HFFc6 (cell line): ENCODE measurements around the gene CD300C. TPM values are rescaled to one million over a fixed set of nuclear protein-coding genes. Genes with fewer than 3 reads are reported as not detected.
"Not testable (repeated sequence)": the region's sequence is repeated elsewhere in the genome, so short reads cannot be mapped to it uniquely, and the experiment has no call there.

Experiments
- DNase-seq: peaks from one replicate; pipeline ENCODE4 v3.0.0-alpha.2; 2018
- H3K27ac Mint-ChIP-seq: 2 replicates; pipeline ENCODE4 v1.8.0; 2020; ENCODE audit warnings: mild to moderate bottlenecking, mixed read lengths
- H3K27me3 Mint-ChIP-seq: 2 replicates; pipeline ENCODE4 v1.8.0; 2021; ENCODE audit warnings: mild to moderate bottlenecking, moderate library complexity, mixed read lengths; ENCODE audit not compliant: insufficient read depth
- H3K36me3 Mint-ChIP-seq: 2 replicates; pipeline ENCODE4 v1.8.0; 2021; ENCODE audit warnings: low read depth, mixed read lengths
- H3K4me1 Mint-ChIP-seq: 2 replicates; pipeline ENCODE4 v1.8.0; 2020; ENCODE audit warnings: low read depth, mixed read lengths
- H3K4me3 Mint-ChIP-seq: 2 replicates; pipeline ENCODE4 v1.8.0; 2020; ENCODE audit warnings: mild to moderate bottlenecking, moderate library complexity, mixed read lengths
- H3K9me3 Mint-ChIP-seq: 2 replicates; pipeline ENCODE4 v1.8.0; 2020; ENCODE audit warnings: mild to moderate bottlenecking, mixed read lengths
- total RNA-seq, 6 experiments: library from RNA; stranded (reverse); fragmentation: NEBNext Ultra II Directional; extraction: Animal tissue kit (Norgen Biotek cat#: 25700); gene quantifications; 2 replicates in 1 of 6; 3 replicates in 5 of 6; pipeline ENCODE4 v1.2.3, GENCODE V29; 2021
- TF ChIP-seq, protein P1 (sequence below): fragments of 200-600 bp; sonication (generic); IDR thresholded peaks from 2 replicates; pipeline ENCODE4 v1.5.0; 2021; ENCODE audit warnings: antibody characterized with exemption, mild to moderate bottlenecking

CD300C gene
- total RNA-seq, 6 experiments from 2014 or later, result not detected

DNA sequence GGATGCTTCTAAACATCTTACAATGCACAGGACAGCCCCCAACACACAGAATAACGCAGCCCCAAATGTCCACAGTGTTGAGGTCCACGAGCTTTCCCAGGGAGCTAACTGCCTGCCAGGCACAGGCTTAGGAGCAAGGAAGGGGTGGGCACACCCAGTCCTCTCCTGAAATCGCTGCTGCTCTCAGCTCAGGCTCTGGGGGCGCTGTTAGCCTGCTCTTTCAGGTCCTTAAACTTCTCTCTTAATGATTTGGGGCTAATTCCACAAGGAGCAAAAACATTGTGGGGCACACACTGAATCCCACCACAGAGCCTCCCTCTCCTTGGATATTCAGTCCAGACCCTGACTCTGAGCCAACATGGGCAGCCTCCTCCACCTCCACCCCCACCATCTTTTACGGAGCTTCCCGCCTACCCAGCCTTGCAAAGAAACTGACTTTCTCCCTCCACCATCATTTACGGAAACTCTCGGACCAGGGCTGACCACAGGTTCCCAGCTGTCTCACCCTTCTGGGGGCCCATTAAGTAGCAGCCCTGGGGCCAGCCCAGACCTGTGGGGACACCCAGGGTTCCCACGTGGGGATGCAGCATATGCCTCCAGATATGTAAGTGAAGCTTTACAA is 20.3 kb upstream of the CD300C start:
- no peaks in the 10 kb centered on the region; the same call in 1 of the 2 replicates for H3K27me3 Mint-ChIP-seq
- H3K9me3 Mint-ChIP-seq, result peaks cover 58% of the 10 kb centered on the region
- no peak for DNase-seq
- peaks cover 24% of the 10 kb centered on the region for H3K36me3 Mint-ChIP-seq
- TF ChIP-seq, protein P1, sequence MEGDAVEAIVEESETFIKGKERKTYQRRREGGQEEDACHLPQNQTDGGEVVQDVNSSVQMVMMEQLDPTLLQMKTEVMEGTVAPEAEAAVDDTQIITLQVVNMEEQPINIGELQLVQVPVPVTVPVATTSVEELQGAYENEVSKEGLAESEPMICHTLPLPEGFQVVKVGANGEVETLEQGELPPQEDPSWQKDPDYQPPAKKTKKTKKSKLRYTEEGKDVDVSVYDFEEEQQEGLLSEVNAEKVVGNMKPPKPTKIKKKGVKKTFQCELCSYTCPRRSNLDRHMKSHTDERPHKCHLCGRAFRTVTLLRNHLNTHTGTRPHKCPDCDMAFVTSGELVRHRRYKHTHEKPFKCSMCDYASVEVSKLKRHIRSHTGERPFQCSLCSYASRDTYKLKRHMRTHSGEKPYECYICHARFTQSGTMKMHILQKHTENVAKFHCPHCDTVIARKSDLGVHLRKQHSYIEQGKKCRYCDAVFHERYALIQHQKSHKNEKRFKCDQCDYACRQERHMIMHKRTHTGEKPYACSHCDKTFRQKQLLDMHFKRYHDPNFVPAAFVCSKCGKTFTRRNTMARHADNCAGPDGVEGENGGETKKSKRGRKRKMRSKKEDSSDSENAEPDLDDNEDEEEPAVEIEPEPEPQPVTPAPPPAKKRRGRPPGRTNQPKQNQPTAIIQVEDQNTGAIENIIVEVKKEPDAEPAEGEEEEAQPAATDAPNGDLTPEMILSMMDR, result peak; percentile 34; the same call in 1 of the 2 replicates
- no peak overlapping the region for H3K27ac Mint-ChIP-seq
- no peaks in the 10 kb centered on the region for H3K4me1 Mint-ChIP-seq
- no peak overlapping the region for H3K4me3 Mint-ChIP-seq

DNA sequence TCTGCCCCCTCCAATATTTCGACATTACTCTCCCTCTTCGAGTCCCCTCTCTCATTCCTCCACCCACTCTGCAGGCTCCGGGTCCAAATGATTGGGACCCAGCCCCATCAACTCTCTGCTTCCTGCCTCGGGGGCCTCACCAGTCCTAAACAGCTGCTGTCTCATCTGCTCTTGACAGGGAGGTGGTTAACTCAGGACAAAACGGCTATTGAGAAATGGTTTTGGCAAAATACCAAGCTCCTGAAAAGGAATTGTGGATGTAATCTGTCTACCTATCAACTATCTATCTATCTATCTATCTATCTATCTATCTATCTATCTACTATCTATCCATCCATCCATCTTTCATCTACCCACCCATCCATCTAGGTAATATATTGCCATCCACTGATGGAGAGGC is 19.2 kb upstream of the CD300C start:
- Mint-ChIP-seq H3K4me1 (no peaks in the 10 kb centered on the region), H3K27ac (no peak overlapping the region), H3K36me3 (peaks cover 27% of the 10 kb centered on the region), H3K9me3 (peaks cover 56% of the 10 kb centered on the region), H3K27me3 (no peaks in the 10 kb centered on the region; the same call in 1 of the 2 replicates), H3K4me3 (no peak overlapping the region)
- DNase-seq, result no peak
- TF ChIP-seq, protein P1, result no peak

DNA sequence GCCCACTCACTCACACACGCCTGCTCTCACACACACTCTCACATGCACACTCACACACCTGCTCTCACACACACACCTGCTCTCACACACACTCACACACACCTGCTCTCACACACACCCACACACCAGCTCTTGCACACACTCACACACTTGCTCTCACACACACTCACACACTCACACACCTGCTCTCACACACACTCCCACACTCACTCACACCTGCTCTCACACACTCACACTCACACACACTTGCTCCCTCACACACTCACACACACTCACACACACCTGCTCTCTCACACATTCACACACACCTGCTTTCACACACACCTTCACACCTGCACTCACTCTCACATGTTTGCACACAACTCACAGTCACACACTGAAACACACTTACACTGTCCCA is 17.4 kb upstream of the CD300C start:
- no peak overlapping the region for H3K4me3 Mint-ChIP-seq
- H3K27me3 Mint-ChIP-seq, result no peaks in the 10 kb centered on the region; the same call in none of the 2 replicates
- no peak overlapping the region for H3K27ac Mint-ChIP-seq
- H3K36me3 Mint-ChIP-seq, result peaks cover 21% of the 10 kb centered on the region
- peaks cover 60% of the 10 kb centered on the region for H3K9me3 Mint-ChIP-seq
- TF ChIP-seq, protein P1, result no peak
- no peak for DNase-seq
- no peaks in the 10 kb centered on the region for H3K4me1 Mint-ChIP-seq

DNA sequence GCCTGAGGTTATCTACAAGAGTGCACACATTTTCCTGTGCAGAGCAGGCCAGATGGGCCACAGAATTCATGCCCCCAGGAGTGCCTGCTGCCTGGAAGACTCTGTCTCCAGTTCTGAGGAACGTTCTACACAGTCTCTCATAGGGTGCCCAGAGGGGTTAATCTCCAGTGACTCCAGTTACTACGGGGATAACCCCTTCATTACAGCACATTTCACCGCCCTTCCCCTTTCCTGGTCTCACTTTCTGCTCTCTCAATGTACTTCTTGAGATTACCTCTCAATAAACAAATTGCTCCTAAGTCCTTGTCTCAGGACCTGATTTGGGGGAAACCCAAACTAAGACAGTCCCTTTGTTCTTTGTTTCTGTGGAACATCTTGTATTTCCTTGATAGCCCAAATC is 15.7 kb upstream of the CD300C start:
- H3K36me3 Mint-ChIP-seq, result peaks cover 18% of the 10 kb centered on the region
- no peak overlapping the region for H3K4me3 Mint-ChIP-seq
- H3K9me3 Mint-ChIP-seq, result peaks cover 64% of the 10 kb centered on the region
- no peak overlapping the region for H3K27ac Mint-ChIP-seq
- no peak for DNase-seq
- H3K4me1 Mint-ChIP-seq, result no peaks in the 10 kb centered on the region
- TF ChIP-seq, protein P1, result no peak
- no peaks in the 10 kb centered on the region; the same call in none of the 2 replicates for H3K27me3 Mint-ChIP-seq

DNA sequence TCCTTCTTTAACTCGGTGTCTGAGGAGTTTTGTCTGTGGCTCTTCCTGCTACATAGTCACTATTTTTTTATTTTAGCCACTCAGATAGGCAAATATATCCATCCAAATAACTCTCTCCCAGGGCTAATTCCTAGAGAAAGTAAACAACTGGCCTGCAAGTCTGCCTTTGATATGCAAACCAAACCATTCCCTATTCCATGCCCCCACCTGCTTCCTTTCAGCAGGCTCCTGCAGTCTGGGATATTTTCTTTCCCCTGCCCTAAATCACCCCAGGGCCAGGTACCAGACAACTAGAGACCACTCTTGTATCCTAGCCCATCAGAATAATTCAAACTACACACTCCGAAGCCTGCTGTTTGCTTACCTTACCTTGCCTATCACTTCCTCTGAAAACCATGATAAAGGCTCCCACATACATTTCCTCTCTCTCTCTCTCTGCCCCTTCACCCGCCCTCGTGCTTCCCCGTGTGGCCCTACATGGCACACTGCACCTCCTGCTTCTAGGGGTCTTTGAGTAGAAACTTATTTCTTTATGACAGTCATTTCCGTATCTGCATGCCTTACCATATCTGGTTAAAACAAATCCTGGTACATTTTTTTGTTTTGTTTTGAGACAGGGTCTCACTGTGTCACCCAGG is 13.1 kb upstream of the CD300C start:
- Mint-ChIP-seq H3K36me3 (peaks cover 18% of the 10 kb centered on the region), H3K27me3 (no peaks in the 10 kb centered on the region; the same call in none of the 2 replicates), H3K9me3 (peaks cover 77% of the 10 kb centered on the region), H3K4me3 (no peak overlapping the region), H3K4me1 (no peaks in the 10 kb centered on the region), H3K27ac (no peak overlapping the region)
- TF ChIP-seq, protein P1, result no peak
- DNase-seq, result no peak

DNA sequence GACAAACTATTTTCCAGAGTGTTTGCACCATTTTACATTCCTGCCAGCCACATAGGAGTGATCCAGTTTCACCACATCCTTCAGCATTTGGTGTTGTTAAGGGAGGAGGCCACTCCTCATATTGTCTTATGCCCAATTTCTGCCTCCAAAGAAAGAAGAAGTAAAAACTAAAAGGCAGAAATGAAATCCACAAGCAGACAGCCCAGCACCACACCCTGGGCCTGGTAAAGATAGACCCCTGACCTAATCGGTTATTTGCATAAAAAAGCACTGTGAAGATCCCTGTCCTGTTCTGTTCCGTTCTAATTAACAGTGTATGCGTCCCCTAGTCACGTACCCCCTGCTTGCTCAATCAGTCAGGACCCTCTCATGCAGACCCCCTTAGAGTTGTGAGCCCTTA is 12.5 kb upstream of the CD300C start:
- Mint-ChIP-seq H3K36me3 (peaks cover 15% of the 10 kb centered on the region), H3K9me3 (peaks cover 73% of the 10 kb centered on the region)
- not testable (repeated sequence) for H3K4me1 Mint-ChIP-seq, DNase-seq, H3K27me3 Mint-ChIP-seq, H3K27ac Mint-ChIP-seq, H3K4me3 Mint-ChIP-seq
